Renal pelvis (tissue), 4 donors: ENCODE data around the gene GRIP2. TPM values are rescaled to one million over a fixed set of nuclear protein-coding genes. Genes with fewer than 3 reads are reported as not detected.

ENCODE experiments used
- DNase-seq: peaks from one replicate; pipeline ENCODE4 v3.0.0-alpha.2; 2013
- polyA plus RNA-seq, 3 donors: library from polyadenylated mRNA; unstranded; fragments of 120-200 nt; gene quantifications; one replicate each; pipeline ENCODE4 v1.2.1, GENCODE V29; 2013; ENCODE audit not compliant: insufficient read length in 3 of 3

GRIP2 gene
- polyA plus RNA-seq, 3 donors: 1.1 to 2.5 (median 1.5) TPM

DNA sequence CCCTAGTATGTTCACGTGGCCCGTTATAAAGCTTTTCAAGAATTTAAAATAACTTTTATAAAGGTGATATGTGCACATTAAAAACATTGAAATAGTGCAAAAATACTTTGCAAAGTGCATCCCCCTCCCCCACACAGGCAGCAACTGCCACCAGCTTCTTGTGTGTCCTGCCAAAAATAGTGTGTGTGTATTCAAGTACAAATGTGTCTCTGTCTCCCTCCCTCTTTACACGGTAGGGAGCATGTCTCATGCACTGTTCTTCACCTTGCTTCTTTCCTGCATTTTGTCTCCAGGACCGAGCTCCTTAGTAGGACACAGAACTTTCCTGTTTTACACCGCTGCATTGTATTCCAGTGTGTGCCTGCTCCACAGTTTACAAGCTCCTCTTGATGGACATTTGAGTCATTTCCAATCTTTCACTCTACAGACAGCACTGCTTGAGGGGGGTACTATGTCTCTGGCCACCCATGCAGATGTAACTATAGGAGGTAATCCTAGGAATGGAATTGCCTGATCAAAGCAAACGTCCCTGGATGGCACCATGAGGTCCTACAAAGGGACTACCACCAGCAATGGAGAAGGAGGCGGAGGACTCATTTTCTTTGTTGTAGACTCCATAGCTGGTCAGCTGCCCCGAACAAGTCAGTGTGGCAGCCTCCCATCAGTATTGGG, 85.4 kb downstream of the GRIP2 start:
- DNase-seq: no peak

DNA sequence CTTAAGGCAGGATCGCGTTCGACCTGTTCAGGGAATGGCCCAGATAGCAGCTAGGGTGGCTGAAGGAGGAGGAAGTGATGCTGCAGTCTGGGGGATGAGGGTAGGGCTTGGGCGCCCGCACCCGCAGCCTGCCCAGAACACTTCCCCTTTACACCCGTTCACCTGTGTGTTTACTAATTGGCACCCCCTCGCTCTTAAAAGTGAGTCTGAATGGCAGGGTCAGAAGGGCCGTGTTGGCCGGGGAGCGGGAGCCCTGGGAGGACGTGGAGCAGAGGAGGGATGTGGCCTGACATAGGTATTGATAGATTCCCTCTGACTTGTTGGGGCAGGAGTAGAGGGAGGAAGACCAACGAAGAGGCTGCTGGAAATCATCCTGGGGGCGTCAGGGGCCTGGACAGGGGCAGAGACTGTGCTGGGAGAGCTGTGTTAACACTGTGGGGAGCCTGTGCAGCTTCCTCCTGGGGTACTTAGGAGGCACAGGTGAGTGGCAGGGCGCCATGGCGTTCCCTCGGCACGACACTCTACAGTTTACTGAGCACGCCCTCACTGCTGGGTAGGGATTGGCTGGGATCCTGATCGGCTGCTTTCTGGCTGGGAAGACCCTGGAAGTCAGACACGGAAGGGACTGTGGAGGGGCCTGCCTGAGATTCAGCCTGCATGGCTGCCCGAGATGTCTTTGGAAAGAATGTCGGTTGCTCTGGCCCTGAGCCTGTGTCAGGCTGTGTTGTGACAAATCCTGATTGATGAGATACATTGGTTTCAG, 86.1 kb downstream of the GRIP2 start:
- no peak for DNase-seq

- peak; percentile 88 for DNase-seq
Observed at GRCh38 chr3:14452740-14453710, 87.1 kb downstream of the GRIP2 start.

DNA sequence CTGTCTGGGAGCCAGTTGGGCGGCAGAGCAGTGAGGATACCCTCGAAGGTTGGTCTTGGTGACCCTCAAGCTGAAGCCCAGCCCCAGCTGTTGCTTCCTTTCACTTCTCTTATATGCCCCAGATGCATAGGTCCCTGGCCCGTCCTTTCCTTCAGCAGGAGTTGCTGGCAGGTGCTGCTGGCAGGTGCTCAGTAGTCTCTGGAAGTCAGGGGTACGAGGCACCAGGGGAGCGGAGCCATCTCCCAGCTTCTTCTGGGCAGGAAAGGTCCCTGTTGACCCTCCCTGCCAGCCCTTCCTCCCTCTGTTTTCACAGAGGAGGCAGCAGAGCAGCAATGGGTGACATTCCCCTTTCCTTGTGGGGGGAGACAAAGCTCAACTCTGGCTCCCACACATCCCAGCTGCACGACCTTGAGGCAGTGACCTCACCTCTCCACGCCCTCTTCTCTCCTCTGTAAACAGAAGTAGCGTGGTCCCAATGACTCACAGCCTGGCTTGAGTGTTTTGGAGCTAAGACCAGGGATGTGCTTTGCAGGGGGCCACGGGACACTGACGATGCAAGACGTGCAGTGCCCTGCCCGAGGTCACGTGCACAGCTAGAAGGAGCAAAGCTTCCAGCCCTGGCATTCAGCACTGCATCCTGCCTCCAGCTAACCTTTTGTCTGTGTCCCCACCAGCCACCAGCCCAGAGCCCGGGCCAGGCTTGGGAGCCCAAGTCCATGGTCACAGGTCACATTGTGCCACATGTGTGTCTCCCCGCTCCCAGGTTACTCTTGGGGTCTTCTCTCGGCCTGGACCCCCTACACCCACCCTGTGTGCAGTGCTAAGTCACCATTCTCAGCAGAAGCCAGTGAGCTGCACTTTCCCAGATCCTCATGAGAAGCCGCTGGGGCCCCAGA, 88.0 kb downstream of the GRIP2 start:
- no peak for DNase-seq

- DNase-seq: no peak
Observed at GRCh38 chr3:14450922-14451606, 89.1 kb downstream of the GRIP2 start.

DNA sequence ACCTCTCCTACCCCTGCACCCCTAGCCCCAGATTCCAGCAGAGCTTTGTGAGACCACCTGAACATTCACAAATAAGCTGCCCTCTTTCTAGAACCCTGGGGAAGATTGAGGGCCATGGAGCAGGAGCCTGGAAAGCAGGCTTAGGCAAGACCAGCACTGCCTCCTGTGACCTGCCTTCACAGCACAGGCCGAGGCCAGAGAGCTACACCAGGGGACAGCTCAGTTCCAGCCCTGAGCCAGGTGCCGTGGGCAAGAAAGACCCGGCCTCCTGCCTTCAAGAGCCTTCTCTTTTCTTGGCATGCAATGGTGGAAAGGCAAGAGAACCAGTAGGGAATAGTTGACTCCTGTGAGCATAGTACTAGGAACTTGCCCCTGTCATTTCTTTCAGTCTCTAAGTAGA, 89.6 kb downstream of the GRIP2 start:
- no peak for DNase-seq

DNA sequence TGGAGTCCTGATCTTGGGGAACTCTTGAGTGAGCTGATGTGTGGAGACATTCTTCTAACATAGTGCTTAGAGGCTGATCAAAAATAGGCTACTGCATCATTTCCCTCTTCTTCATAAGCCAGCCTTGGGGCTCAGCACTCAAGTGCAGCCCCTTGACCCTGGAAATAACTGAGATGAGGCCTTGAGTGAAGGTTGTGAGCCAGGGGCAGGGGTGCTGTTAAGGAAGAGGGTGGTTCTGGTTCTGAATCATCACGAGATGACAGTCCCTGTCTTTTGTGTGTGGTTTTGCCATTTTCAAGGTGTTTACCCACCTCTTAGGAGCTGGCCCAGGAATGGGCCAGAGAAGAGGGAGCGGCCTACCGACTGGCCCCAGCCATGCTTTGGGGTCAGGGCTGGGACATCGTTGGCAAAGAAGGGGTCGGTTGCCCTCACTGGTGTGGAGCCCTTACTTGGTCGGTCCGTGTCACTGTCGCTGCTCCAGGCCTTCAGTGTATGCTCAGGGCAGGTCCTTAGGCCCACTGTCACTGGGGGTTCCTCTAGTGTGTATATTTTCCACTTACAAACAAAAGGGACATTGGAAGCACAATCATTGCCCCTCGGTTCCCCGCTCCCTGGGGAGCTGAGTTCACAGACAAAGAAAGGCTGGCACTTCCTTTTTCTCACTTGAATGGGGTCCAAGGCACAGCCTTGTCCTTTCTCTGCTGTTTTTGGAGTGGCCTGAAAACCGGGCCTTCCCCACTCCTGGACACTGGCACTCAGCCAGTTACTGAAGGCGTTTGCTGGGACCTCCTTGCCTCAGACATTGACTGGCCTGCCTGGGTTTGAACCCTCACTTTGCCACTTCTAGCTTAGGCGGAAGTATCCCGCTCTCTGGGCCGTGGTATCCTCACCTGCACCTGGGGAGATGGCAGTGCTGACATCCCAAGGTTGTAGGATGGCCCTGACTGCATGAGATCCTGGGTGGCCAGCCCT, 91.1 kb downstream of the GRIP2 start:
- DNase-seq: no peak

- no peak for DNase-seq
Observed at GRCh38 chr3:14448063-14448462, 92.1 kb downstream of the GRIP2 start.

GRCh38 chr3:14446988-14447570, 93.1 kb downstream of the GRIP2 start:
- no peak for DNase-seq

- DNase-seq: no peak
Observed at GRCh38 chr3:14445773-14446172, 94.4 kb downstream of the GRIP2 start.

DNA sequence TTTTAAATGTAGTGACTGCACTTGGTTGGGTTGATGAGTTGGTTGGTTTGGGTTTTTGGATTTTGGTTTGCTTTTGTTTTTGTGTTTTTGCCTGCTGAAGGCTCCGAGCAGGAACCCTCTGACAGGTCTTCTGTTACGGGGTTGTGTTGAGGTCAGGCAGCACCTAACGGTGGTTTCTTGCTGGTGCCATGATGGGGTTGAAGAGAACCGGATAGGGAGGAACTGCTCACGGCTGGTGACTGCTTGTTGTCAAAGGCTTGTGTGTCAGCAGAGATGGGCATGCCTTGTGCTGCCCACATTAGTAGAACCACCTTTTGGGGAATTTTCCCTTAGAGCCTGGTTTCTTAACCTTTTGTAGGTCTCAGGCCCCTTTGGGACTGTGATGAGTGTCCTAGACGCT, 95.8 kb downstream of the GRIP2 start:
- no peak for DNase-seq

DNA sequence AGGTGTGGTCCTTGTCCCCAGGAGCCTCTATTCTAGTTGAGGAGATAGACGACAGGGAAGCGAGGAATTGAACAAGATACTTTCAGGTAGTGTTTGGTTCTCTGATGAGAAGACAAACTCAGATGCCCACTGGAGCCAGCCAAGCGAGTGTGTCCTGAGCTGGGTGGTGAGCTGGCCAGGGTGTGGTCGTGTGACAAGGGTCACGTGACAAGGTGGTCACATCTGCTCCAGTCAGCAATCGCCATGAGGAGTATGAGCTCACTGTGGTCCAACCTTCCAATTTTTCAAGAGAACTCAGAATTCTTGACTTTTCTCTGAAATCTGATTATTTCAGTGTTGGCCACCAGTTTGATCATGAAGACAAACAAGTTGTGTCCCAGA, 98.2 kb downstream of the GRIP2 start:
- no peak for DNase-seq

- no peak for DNase-seq
Observed at GRCh38 chr3:14441240-14441919, 98.8 kb downstream of the GRIP2 start.

- peak; percentile 86 for DNase-seq
Observed at GRCh38 chr3:14440531-14441239, 99.5 kb downstream of the GRIP2 start.

- DNase-seq: no peak
Observed at GRCh38 chr3:14440168-14440518, 100.0 kb downstream of the GRIP2 start.

DNA sequence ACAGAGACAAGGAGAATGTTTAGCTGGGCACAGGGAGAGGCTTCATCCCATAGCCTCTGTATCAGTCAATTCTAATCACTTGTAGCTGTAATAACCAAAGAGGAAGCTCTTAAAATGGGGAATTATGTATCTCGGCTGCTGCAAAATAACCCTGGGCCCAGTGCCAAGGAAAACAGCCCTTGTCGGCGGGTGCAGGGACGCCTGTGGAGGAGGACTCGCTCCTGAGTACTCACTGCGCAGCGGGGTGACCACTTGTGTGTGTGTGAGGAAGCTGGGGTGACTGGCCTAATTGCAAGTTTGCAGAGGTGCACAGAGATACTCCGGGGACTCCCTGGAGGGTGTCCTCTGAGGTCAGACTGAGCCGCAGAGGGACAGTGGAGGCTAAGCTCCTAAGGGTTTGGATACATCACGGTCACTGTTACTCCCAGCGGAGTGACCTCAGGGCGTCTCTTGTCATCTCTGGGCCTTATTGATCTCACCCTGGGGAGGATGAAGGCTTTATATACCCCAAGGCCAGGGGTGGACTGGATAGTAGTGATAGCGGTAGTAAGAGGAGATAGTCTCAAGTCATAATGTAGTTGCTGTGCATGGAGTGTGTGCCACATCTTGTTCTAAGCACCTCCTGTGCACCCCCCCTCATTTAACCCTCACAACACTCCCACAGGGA, 100.5 kb downstream of the GRIP2 start:
- peak; percentile 64 for DNase-seq
